GM12878 (cell line): ENCODE results near the gene ECI1.
"Not testable (repeated sequence)": the region's sequence is repeated elsewhere in the genome, so short reads cannot be mapped to it uniquely, and the experiment has no call there.

Experiments used
- EP300 ChIP-seq, 2 experiments: fragments of 150-350 bp in 1 of 2; IDR thresholded peaks; 2 replicates each; pipeline ENCODE4 v1.6.1; 2011 to 2012; ENCODE audit warnings: low read depth in 2 of 2, low read length in 2 of 2, borderline replicate concordance in 1 of 2, improper control_type of control experiment in 1 of 2, inconsistent platforms in 1 of 2; ENCODE audit not compliant: control insufficient read depth in 1 of 2
- MTA2 ChIP-seq: fragments of 450-650 bp; IDR thresholded peaks from 2 replicates; pipeline ENCODE4 v1.6.1; 2016; ENCODE audit warnings: low read depth, mild to moderate bottlenecking, moderate library complexity
- TCF7 ChIP-seq: IDR thresholded peaks from 2 replicates; pipeline ENCODE4 v1.6.1; 2014; ENCODE audit warnings: antibody characterized with exemption, borderline replicate concordance
- TF ChIP-seq, protein P1 (sequence below): IDR thresholded peaks from 2 replicates; pipeline ENCODE4 v1.6.1; 2012; ENCODE audit warnings: low read length, inconsistent platforms
- TF ChIP-seq, protein P2 (sequence below): IDR thresholded peaks from 2 replicates; pipeline ENCODE4 v1.6.1; 2011; ENCODE audit warnings: low read depth, low read length, improper control_type of control experiment, borderline replicate concordance

DNA sequence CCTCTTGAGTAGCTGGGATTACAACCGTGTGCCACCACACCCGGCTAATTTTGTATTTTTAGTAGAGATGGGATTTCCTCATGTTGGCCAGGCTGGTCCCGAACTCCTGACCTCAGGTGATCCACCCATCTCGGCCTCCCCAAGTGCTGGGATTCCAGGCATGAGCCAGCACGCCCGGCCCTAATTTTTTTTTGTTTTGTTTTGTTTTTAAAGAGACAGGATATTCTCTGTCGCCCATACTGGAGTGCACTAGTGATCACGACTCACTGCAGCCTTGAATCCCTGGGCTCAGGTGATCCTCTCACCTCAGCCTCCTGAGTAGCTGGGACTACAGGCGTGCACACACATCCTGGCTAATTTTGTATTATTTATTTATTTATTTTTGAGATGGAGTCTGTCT lies 11.1 kb downstream of the ECI1 start:
- not testable (repeated sequence) for TF ChIP-seq TCF7; MTA2; EP300 (IDR thresholded peaks at IDR 0.05; ENCODE audit: borderline replicate concordance in 1 of 2, control insufficient read depth in 1 of 2, low read depth in 2 of 2, low read length in 2 of 2)
- TF ChIP-seq, protein P1, sequence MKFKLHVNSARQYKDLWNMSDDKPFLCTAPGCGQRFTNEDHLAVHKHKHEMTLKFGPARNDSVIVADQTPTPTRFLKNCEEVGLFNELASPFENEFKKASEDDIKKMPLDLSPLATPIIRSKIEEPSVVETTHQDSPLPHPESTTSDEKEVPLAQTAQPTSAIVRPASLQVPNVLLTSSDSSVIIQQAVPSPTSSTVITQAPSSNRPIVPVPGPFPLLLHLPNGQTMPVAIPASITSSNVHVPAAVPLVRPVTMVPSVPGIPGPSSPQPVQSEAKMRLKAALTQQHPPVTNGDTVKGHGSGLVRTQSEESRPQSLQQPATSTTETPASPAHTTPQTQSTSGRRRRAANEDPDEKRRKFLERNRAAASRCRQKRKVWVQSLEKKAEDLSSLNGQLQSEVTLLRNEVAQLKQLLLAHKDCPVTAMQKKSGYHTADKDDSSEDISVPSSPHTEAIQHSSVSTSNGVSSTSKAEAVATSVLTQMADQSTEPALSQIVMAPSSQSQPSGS: not testable (repeated sequence)
- TF ChIP-seq, protein P2, sequence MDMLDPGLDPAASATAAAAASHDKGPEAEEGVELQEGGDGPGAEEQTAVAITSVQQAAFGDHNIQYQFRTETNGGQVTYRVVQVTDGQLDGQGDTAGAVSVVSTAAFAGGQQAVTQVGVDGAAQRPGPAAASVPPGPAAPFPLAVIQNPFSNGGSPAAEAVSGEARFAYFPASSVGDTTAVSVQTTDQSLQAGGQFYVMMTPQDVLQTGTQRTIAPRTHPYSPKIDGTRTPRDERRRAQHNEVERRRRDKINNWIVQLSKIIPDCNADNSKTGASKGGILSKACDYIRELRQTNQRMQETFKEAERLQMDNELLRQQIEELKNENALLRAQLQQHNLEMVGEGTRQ: not testable (repeated sequence)
